ENCODE measurements around the gene ZNF618.
"Not testable (repeated sequence)": the region's sequence is repeated elsewhere in the genome, so short reads cannot be mapped to it uniquely, and the experiment has no call there.

Gene ZNF618

DNA sequence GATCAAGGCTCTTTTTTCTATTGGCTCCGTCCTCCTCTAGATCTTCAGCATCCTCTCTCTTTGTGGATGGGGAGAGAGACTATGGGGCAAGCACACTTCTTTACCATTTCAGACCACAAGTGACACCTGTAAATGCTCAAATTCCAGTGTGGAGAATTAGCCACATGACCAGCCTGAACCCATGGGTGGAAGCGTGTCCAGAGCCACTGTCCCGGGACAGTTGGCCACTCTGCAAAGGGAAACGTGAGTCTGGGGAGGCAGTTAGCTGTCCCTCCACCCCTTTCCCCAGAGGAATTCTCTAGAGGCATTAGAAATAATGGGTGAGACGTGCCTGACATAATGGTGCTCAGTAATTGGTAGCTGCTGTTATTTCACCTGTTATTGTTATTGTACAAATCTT is 161.1 kb downstream of the ZNF618 start:
- H3K4me3 ChIP-seq (ENCODE audit: low read depth, low read length), result no peak overlapping the region
- no peak for DNase-seq (ENCODE audit: low read depth, low spot score)
- TF ChIP-seq, protein P1, sequence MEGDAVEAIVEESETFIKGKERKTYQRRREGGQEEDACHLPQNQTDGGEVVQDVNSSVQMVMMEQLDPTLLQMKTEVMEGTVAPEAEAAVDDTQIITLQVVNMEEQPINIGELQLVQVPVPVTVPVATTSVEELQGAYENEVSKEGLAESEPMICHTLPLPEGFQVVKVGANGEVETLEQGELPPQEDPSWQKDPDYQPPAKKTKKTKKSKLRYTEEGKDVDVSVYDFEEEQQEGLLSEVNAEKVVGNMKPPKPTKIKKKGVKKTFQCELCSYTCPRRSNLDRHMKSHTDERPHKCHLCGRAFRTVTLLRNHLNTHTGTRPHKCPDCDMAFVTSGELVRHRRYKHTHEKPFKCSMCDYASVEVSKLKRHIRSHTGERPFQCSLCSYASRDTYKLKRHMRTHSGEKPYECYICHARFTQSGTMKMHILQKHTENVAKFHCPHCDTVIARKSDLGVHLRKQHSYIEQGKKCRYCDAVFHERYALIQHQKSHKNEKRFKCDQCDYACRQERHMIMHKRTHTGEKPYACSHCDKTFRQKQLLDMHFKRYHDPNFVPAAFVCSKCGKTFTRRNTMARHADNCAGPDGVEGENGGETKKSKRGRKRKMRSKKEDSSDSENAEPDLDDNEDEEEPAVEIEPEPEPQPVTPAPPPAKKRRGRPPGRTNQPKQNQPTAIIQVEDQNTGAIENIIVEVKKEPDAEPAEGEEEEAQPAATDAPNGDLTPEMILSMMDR (IDR thresholded peaks at IDR 0.05; ENCODE audit: insufficient read depth, low read length, missing control alignments), result no peak
- ChIA-PET POLR2A (no interaction called here), CTCF (interaction anchor here (1.5 to 2.9 kb wide), 2 partner anchors 46 to 300 kb away, joined by 4 to 11 read pairs; no protein-coding TSS in a partner anchor)

DNA sequence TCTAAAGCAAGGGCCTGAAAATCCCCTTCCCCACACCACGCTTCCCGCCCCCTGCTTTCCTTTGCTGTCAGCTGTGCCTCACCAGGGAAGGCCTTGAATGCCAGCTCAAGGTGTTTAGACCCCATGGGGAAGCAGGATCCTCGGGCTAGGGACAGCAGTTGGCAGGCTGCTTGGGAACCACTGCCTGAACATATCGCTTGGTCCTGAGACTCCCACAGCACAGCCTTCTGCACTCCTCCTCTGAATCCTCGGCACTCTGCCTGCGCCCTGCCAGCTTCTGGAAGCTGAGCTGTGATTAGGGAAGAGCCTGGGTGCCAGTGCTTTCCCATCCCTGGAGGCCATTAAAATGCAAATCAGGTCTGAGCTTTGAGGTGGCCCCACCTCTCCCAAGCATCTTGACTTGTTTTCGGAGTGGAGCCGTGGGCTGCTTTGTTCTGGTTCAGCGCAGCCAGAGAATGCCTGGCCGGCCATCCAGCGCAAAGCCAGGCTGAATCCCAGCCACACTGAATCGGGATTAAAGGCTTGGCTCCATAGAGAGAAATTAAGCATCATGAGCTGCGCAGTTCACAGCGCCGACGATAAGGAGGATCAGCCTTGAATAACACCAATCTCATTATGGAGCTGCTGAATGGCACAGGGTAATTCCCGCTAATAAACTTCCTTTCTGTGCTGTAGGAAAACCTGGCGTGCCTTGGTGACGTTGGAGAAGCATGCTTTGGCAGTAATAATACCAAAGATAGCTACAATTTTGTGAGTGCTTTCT is 162.0 kb downstream of the ZNF618 start:
- ChIA-PET CTCF (interaction anchor here (1.2 to 2.9 kb wide), 4 partner anchors 9 to 301 kb away, joined by 4 to 11 read pairs (median 5); no protein-coding TSS in a partner anchor), POLR2A (no interaction called here)

DNA sequence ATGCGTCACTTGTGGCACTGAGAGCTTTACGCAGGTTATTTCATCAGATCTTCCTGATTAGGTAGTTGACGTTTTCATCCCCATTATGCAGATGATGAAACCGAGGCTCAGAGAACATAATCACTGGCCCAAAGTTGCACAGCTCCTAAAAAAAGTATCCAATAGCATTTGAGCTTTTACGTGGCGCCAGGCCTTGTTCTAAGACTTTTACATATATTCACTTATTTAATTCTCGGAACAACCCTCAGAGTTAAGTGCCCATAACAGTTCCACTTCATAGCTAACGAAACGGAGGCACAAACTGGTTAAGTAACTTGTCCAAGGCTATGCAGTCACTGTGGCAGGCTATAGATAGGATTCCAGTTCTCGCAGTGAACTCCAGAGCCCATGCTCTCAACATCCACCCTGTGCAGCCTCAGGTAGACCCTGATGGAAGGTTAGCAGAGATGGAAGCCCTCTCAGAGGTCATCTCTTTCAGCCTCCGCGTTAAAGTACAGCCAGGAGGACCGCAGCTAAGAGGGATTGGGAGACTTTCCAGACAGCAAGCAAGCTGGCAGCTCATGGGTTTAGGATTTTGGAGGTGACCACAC is 162.7 kb downstream of the ZNF618 start:
- H3K4me3 ChIP-seq (ENCODE audit: low read depth, low read length), result no peak overlapping the region
- TF ChIP-seq, protein P1 (IDR thresholded peaks at IDR 0.05; ENCODE audit: insufficient read depth, low read length, missing control alignments), result no peak
- CTCF ChIA-PET, result interaction anchor here (1.1 to 1.5 kb wide), 4 partner anchors 8 to 301 kb away, joined by 4 to 6 read pairs (median 5); no protein-coding TSS in a partner anchor
- POLR2A ChIA-PET, result no interaction called here
- no peak for DNase-seq (ENCODE audit: low read depth, low spot score)

More for the DNA sequence above, 162.0 kb downstream of the ZNF618 start:
- no peak overlapping the region for H3K4me3 ChIP-seq (ENCODE audit: low read depth, low read length)
- TF ChIP-seq, protein P1 (IDR thresholded peaks at IDR 0.05; ENCODE audit: insufficient read depth, low read length, missing control alignments), result no peak
- DNase-seq (ENCODE audit: low read depth, low spot score), result no peak

DNA sequence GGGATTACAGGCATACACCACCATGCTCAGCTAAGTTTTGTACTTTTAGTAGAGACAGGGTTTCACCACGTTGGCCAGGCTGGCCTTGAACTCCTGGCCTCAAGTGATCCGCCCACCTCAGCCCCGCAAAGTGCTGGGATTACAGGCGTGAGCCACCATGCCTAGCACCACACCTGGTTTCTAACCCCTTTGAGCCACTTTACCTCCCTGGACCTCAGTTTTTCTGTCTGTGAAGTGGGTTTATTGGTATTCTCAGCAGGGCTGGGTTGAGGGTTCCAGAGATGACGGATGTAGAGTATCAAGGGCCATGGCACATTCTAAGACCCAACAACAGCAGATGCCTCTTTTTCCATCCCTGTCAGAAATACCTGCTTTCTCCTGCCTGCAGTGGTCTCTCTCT is 163.4 kb downstream of the ZNF618 start:
- DNase-seq (ENCODE audit: low read depth, low spot score), result no peak
- H3K4me3 ChIP-seq (ENCODE audit: low read depth, low read length), result no peak overlapping the region
- POLR2A ChIA-PET, result no interaction called here
- CTCF ChIA-PET, result interaction anchor here (1.1 kb wide), 1 partner anchor 232 kb away, joined by 6 read pairs; no protein-coding TSS in a partner anchor
- TF ChIP-seq, protein P1 (IDR thresholded peaks at IDR 0.05; ENCODE audit: insufficient read depth, low read length, missing control alignments), result no peak

DNA sequence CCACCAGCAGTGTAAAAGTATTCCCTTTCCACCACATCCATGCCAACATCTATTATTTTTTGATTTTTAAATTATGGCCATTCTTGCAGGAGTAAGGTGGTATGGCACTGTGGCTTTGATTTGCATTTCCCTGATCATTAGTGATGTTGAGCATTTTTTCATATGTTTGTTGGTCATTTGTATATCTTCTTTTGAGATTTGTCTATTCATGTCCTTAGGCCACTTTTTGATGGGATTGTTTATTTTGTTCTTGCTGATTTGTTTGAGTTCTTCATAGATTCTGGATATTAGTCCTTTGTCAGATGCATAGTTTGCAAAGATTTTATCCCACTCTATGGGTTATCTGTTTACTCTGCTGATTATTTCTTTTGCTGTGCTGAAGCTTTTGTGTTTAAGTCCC is 167.6 kb downstream of the ZNF618 start:
- POLR2A ChIA-PET; H3K4me3 ChIP-seq (ENCODE audit: low read depth, low read length); DNase-seq (ENCODE audit: low read depth, low spot score): not testable (repeated sequence)
- CTCF ChIA-PET, result interaction anchor here (1.9 kb wide), 1 partner anchor 236 kb away, joined by 5 read pairs; no protein-coding TSS in a partner anchor

DNA sequence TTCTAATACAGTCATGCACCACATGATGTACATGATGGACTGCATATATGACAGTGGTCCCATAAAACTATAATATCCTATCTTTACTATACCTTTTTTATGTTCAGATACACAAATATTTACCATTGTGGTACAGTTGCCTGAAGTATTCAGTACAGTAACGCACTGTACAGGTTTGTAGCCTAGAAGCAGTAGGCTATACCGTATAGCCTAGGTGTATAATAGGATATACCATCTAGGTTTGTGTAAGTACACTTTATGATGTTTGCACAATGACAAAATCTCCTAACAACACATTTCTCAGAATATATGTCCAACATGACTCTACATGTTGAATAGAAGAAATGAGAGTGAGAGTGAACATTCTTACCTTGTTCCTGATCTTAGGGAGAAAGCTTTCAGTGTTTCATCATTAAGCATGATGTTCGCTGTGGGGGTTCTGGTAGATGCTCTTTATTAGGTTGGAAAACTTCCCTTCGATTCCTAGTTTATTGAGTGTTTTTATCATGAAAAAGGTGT is 170.2 kb downstream of the ZNF618 start:
- no peak for DNase-seq (ENCODE audit: low read depth, low spot score)
- POLR2A ChIA-PET, result no interaction called here
- H3K4me3 ChIP-seq (ENCODE audit: low read depth, low read length), result no peak overlapping the region
- CTCF ChIA-PET, result interaction anchor here (0.7 to 1.6 kb wide), 3 partner anchors 13 to 360 kb away, joined by 3 to 6 read pairs (median 3); no protein-coding TSS in a partner anchor
- TF ChIP-seq, protein P1 (IDR thresholded peaks at IDR 0.05; ENCODE audit: insufficient read depth, low read length, missing control alignments), result no peak
